NCI-H146 treated with DMSO at 0.1 percent for 48 hours (cell line): ENCODE data around the gene TRIM17.

ENCODE experiments used
- DNase-seq: peaks from one replicate; lab custom pipeline; 2025; ENCODE audit not compliant: unreplicated experiment; lab: John Stamatoyannopoulos, UW

TRIM17 gene

DNA sequence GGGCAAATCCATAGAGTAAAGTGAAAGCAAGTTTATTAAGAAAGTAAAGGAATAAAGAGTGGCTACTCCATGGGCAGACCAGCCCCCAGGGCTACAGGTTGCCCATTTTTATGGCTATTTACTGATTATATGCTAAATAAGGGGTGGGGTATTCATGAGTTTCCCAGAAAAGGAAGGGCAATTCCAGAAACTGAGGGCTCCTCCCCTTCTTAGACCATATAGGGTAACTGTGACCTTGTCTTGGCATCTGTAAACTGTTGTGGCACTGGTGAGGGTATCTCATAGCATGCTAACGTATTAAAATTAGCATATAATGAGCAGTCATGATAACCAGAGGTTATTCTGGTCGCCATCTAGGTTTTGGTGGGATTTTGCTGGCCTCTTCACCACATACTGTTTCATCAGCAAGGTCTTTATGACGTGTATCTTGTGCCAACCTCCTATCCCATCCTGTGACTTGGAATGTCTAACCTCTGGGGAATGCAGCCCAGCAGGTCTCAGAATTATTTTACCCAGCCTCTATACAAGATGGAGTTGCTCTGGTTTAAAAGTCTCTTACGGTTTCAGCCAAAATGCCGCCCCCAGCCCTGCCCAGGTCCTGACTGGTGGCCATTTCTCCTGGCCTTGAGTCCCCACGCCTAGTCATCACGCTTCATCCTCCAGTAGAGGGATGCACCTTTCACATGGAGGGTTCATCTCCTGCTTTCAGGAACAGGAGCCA lies 982 bp upstream of the TRIM17 start:
- DNase-seq, result no peak

DNA sequence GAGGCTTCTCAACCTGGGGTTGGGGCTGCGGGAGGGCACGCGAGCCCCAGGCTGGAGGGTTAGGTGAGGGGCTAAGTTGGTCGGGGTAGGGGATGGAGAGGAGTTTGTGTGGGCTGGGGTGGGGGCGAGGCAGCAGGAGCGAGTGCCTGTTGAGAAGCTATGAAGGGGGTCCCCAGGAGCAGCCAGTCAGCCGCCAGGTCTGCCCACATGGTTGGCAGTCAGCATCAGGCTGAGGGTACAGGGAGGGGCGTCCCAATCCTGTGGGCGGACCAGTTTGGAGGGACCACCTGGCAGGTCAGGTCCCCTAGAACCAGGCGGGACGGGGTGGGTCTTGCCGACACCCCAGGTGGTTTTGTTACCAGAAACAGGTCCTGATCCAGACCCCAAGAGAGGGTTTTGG lies 400 bp upstream of the TRIM17 start:
- DNase-seq, result no peak

DNA sequence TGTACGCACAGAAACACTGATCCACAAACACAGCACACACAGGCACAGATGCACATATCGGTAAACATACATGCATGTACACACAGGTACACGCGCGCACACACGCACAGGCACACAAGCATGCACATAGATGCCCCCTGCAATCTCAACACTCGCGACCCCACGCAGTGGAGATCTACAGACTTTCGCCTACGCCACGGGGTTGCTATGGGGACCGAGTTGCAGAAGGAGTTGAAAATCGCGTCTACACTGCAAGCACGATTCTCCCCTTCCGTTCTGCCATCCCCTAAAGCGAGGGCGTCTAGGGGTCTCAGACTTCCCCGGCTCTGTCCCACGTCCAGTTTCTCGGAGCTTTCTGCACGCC lies 826 bp downstream of the TRIM17 start:
- no peak for DNase-seq

DNA sequence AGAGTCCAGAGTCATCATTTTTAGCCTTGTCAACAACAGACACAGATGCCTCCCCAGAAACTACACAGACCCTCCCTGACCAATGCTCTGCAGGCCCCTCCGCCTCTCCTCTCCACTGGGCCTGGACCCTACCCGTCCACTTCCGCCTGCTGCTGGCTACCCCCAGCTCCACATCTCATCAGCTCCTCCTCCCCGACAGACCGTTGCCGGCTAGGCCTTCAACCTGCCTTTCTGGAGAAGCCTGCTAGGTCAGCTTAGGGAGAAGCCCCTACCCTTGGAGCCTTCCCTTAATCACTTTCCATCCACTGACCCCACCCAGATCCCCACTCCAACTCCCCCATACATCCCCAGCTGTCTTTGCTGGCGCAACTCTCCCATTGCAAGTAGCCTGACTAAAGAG lies 1.4 kb downstream of the TRIM17 start:
- DNase-seq, result no peak

DNA sequence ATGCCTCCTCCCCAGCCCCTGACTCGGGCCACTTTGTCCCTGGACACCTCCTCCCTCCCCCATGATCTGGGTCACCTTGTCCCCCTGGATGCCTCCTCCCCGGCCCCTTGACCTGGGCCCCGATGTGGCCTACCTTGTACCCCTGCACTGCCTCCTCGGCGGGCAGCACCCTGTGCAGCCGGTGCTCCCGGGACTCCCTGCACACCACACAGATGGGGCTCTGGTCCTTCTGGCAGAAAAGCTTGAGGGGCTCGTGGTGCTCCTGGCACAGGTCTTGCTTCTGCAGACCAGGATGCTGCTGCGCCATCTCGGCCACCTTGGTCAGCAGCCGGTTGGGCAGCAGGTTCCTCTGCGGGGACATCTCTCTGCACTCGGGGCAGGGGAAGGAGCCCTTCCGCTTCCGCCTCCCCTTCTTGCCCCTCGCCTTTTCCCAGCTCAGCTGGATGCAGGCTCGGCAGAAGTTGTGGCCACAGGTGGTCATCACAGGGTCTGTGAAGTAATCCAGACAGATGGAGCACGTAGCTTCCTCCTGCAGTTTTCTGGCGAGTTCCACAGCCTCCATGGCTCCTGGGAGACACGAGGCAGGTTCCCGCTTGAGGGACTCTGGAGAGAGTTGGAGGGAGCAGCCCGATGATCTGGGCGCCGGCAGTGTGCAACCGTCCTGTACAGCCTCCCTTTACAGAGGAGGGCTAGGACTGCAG lies 2.0 kb downstream of the TRIM17 start:
- DNase-seq, result no peak

DNA sequence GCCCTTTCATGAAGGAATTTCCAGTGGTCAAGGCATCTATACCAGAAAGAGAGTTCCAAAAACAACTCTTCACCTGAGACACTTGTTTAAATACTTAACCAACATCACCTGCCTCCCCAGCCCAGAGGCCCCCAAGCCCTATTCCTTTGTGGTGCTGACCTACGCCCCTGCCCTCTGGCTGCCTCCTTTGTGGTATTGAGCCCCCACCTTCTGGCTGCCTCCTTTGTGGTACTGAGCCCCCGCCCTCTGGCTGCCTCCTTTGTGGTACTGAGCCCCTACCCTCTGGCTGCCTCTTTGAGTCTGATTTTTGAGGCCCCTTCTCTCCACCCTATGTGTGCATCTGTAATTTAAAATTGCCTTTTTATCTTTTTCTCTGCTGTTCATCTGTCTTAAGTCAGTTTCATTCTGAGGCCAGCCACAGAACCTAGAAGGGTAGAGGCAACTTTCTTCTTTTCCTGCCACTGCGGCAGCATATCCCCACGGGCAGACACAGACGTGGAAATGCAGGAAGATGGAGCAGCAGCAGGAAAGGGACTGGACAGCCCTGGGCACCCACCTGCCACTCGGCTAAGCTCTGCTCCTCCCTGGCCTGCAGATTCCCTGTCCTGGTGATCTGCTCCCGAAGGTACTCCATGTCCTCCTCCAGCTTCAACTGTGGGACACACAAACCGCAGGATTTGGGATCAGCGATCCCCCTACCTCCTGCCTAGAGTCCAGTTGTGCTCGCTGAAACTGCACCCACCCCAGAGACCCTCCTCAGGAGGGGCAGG lies 3.2 kb downstream of the TRIM17 start:
- no peak for DNase-seq

DNA sequence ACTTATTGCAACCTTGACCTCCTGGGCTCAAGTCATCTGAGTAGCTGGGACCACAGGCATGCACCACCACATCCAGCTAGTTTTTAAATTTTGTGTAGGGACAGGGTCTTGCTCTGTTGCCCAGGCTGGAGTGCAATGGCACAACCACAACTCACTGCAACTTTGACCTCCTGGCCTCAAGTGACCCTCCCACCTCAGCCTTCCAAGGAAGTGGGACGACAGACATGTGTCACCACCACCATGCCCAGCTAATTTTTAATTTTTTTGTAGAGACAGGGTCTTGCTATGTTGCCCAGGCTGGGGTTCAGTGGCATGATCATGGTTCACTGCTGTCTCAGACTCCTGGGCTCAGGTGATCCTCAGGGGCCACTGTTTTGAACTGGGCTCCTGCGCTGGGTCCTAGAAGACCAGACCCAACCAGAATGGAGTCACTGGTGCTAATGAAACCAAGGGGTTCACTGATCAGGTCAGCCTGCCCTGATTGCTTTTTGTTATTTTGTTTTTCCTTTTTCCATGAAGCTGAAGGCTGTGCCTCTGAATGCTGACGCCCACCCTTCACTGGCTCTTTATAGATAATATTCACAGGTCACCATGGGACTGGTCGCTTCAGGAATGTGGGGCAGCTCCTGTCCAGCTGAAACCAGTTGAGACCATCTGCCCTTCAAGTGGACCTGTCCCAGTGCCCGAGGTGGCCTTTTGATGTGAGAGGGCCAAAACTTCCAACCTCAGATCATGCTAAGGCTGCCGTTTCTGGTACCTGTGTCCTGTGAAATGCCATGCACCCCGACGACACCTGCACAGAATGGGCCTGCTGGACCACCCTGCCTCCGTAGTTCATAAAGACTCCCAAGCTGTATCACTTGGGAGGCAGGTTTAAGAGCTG lies 4.9 kb downstream of the TRIM17 start:
- DNase-seq, result no peak

DNA sequence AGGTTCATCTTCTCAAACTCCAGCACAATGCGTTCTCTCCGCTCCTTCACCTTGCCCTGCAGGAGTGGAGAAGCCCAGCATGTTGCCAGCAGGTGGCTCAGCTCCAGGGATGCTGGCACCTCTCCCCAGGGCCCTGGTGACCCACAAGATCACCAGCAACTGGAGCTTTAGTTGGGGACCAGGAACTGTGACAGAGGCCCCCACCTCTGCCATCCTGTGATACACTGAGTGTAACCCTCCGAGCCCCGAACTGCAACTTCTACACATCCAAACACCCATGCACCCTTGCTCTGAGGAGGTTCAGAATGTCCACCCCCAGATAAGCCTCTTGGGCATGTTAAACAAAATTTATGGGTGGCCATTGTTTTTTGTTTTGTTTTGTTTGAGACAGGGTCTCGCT lies 5.5 kb downstream of the TRIM17 start:
- DNase-seq, result no peak

DNA sequence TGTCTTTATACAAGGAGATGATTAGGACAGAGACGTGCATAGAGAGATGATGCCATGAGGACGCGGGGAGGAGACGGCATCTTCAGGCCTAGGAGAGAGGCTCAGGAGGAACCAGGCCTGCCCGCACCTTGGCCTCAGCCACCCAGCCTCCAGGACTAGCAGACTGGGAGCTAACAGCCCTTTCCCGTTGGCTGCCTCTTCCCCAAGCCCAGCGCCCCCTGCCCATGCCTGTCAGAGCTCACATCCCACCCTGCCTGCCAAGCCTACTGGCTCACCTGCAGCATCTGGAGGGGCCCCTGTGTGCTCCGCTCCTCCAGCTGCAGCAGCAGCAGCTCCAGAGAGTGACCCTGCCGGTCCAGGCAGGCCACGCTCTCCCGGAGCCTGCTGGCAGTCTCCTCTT lies 6.0 kb downstream of the TRIM17 start:
- no peak for DNase-seq

DNA sequence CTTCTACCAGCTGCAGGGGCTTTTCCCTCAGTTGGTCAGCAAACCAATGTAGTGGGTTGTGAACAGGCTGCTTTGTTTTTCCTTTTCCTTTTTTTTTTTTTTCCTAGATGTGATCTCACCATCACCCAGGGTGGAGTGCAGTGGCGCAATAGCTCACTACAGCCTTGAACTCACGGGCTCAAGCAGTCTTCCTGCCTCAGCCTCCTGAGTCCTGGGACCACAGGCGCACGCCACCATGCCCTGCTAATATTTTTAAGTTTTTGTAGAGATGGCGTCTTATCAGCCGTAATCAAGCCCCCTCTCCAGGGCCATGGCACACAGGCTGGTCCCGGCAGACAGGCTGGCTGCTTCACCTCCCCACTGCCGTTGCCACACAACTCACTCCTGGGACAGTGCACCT lies 6.6 kb downstream of the TRIM17 start:
- no peak for DNase-seq

DNA sequence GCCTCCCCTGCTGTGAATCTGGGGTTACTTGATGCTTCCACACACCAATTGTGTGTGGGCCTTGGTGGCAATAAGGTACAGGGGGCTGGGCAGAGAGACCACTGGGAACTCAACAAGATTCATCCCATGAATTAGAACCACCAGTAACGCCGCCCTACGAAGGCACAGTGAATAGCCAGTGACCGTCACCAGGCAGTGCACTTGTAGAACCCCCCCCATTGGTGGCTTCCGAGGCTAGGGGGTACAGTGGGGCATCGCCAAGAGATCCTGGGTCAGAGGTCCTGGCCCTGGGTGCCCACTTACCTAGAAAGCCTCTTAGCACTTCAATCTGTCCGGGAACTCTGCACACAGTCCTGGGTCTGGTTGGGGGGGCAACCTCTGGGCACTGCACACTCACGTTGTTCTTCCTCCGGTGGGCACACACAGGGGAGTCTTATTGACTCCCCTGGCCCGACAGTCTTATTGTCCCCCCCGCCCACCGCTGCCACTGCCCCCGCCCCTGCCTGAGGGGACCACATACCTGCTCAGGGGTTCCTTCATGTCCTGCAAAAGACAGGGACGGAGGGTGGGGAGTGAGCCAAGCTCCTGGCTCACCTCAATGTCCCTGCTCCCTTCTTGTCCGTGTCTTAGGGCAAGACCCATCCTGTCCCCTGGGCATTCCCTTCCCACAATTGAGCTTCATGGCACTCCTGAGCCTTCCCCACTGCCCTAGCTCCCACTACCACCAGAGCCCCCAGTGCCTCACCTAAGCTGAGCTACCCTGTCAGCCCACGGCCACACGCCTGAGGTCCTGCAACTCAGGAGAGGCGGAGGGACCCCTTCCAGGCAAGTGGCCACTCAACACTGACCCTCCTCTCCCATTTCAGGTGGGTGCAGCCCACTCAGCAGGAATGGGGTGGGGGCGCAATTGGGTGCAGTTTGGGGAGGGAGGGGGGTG lies 7.5 kb downstream of the TRIM17 start:
- DNase-seq, result no peak

DNA sequence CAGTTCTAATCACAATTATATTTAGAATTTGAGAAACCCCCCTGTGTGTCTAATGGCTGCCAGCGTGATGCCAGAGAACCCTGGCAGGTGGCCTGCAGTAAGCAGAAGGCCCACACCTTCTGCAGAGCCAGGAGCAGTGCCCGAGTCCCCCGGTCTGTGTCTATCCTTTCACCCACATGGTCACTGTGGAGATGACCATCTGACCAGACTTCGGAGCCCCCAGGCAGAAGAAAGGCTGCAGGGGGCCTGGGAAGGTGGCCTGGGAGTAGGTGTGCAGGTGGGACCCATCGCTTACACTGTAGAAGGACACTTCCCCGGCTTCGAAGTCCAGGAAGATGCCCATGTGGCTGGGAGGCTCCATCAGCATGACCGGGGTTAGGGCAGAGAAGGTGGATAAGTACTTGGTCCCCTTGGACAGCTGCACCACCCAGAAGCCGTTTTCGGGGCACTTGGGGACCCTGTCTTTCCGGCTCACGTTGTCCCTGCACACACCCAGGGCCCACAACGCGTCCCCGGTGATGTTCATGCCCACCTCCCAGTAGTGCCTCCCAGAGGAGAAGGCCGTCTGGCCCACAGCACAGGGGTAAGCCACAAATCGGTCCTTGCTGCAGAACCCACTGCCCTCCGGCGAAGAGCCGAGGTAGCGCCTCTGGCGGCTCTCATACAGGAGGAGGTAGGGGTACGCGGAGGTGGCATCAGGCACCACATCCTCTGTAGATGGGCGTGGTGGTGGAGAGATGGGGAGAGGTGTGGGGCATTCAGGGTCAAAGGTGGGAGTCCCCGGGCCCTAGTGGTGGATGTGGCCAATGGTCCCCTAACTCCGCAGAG lies 8.4 kb downstream of the TRIM17 start:
- no peak for DNase-seq

DNA sequence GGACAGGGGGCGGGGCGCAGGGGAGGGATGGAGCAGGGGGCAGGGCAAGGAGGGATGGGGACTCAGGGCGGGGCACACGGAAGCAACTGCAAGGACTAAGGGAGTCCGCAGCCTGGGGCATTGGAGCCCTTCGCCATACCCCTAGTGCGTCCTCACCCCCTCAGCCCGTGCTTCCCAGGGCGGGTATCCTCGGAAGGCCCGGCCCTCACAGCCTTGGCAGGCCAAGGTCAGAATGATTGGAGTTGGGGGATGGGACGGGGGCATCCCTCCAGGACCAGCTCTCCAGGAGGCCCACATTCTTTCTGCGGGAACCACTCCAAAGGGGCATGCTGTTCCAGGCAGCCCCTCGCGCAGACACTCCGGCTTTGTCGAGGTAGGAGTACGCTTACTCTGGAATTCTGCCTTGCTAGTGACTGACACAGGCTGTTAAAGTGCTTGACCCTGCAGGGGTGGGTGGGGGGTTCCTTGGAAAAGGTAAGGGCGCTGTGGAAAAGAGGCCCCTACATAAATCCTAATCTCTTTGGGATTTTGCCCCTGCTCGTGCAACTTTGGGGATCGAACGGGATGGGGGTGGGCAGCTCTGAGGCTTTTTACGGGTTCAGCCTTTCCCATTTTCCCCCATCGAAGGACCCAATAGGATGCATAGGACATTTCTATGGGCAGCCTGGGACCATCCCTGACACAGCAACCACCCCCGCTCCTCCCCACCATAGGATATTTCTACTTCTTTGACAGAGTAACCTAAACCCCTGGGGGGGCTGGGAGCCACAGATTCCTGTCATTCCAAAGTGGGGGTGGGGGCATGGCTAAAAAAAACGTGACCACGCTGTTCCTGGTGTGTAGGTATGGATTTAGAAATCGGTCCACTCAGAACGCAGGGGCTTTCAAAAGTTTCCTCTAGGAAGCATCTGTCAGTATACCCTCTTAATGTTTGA lies 9.3 kb downstream of the TRIM17 start:
- no peak for DNase-seq

DNA sequence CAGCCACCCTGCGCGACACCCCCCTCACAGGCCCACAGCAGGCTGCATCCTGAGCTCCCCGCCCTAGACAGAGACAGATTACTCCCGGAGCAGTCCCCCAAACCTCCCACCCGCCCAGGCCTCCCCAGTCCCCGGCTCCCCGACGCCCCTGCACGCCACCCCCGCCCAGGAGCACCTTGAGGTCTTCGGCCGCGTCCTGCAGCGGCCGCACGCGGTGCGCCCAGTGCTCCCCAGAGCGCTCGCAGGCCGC lies 10.8 kb downstream of the TRIM17 start:
- no peak for DNase-seq

DNA sequence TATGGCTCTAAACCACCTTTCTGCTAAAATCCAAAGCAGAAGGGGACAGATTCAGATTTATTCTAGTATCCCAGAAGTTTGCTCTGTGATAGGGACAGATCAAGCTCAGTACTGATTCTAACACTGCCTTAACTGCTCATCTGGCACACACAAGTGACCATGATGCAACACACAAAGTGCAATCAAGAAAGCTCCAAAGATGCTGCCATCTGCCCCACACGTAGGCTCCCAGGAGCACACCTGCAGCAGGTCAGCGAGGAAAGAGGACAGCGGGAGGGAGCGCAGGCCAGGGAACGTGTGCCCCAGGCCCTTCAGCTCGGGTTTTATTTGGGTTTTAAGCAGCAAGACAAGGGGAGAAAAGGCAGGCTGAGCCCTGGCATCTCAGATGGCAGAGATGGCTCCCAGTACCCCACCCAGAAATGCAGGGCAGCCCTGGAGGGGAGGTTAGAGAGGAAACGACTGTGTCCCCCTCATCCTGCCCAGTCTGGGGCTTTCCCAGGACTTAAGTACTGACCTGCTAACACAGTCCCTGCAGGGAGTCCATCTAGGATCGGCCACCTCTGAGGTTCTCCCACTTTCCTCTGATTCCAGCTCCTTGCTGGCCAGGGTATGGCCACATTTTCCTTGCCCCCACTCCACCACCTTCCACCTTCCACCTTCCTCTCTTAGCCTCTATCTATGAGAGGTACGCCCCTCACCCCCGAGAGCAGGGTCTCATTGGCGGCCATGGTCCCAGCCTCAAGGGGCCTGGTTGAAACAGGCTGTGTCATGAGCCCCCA lies 11.3 kb downstream of the TRIM17 start:
- DNase-seq, result no peak

DNA sequence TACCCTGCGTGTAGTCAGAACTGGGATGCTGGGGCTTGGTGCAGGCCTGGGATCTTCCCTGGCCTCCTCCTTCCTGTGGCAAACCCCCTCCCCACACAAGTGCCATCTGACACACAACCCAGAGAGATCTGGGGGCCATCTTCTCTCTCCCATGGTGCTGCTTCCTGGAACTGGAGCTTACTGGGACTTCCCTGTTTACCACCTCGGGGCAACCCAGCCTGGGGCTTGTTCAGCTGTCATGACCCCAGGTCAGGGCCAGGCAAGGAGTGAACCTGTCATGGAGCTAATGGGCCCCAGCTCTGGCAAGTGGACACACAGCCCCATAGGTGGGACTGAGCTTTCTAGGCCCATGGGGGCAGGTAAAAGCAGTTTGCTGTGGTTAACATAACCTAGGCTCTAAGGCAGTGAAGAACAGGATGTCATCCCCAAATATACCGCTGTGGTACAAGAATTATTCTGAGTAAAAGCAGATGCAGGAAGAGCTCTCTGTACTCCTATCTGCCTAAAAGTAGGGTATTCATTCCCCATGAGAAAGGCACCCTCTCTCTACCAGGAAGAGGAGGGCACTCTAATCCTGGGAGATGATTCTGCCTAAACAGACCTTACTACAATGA lies 12.4 kb downstream of the TRIM17 start:
- no peak for DNase-seq

DNA sequence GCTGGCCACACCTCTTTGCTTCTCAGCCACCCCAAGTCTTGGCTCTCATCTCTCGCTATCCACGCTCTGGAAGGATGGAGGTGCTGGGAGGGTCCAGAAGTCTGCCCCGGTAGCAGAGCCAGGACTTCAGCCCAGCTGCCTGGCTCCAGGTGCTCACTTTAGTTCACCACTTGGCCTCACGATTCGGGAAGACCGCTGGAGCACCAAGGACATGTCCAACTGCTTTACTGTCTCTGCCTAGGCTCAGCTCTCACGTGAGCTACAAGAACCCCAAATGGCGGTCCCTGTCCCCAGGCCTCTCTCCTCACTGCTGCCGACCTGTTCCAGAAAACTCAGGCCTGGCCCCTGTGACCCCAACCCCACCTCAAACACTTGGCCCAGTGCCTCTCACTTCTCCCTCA lies 13.4 kb downstream of the TRIM17 start:
- DNase-seq, result no peak
